Mammary epithelial cell (primary cell): ENCODE results near the gene CEBPE.

Source experiments
- EZH2 ChIP-seq: IDR thresholded peaks from 2 replicates; pipeline ENCODE4 v1.6.1; 2012; ENCODE audit warnings: low read length, inconsistent platforms, borderline replicate concordance
- TF ChIP-seq, protein P1 (sequence below), 2 donors: IDR thresholded peaks in 1 of 2; conservative IDR thresholded peaks in 1 of 2; 2 replicates each; pipeline ENCODE4 v1.5.1; 2011 to 2012; ENCODE audit warnings: inconsistent platforms in 2 of 2, low read length in 2 of 2, mild to moderate bottlenecking in 2 of 2, control low read depth in 1 of 2, low read depth in 1 of 2; ENCODE audit not compliant: insufficient read depth in 1 of 2; ENCODE audit errors: extremely low read depth in 1 of 2

DNA sequence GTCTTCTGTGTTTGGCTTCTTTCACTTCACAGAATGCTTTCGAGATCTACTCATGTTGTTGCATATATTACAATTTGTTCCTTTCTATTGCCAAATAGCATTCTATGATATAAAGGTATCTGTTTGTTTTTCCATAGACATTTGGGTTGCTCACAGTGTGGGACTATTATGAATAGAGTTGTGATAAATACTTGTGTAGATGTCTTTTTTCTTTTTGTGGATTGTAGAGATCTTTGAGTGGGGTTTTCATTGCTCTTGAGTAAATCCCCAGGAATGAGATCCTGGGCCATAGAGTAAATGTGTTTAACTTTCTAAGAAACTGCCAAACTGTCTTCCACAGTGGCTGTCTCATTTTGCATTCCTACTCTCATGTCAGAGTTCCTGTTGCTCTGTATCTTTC is 24.9 kb upstream of the CEBPE start:
- TF ChIP-seq, protein P1, sequence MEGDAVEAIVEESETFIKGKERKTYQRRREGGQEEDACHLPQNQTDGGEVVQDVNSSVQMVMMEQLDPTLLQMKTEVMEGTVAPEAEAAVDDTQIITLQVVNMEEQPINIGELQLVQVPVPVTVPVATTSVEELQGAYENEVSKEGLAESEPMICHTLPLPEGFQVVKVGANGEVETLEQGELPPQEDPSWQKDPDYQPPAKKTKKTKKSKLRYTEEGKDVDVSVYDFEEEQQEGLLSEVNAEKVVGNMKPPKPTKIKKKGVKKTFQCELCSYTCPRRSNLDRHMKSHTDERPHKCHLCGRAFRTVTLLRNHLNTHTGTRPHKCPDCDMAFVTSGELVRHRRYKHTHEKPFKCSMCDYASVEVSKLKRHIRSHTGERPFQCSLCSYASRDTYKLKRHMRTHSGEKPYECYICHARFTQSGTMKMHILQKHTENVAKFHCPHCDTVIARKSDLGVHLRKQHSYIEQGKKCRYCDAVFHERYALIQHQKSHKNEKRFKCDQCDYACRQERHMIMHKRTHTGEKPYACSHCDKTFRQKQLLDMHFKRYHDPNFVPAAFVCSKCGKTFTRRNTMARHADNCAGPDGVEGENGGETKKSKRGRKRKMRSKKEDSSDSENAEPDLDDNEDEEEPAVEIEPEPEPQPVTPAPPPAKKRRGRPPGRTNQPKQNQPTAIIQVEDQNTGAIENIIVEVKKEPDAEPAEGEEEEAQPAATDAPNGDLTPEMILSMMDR (conservative IDR thresholded peaks at IDR 0.05 in 1 of 2, IDR thresholded peaks at IDR 0.05 in 1 of 2; ENCODE audit: extremely low read depth in 1 of 2, insufficient read depth in 1 of 2, low read depth in 1 of 2, low read length in 2 of 2) = no peak
- no peak for TF ChIP-seq EZH2
